Esophagus squamous epithelium (tissue), 5 donors: ENCODE data around the gene LRRC57. TPM values are rescaled to one million over a fixed set of nuclear protein-coding genes. Genes with fewer than 3 reads are reported as not detected.

Experiments
- DNase-seq: peaks from one replicate; lab custom pipeline; 2025; lab: John Stamatoyannopoulos, UW
- H3K27ac ChIP-seq, 4 donors: fragments of 200-600 bp; sonication (generic); one replicate each; pipeline ENCODE4 v1.5.1; 2016 to 2019; ENCODE audit warnings: mild to moderate bottlenecking in 1 of 4
- H3K27me3 ChIP-seq, 4 donors: fragments of 200-600 bp; sonication (generic); 1 replicate in 3 of 4; 2 replicates in 1 of 4; pipeline versions ENCODE4 v1.5.1 to v1.6.0; 2017 to 2021; ENCODE audit warnings: antibody characterized with exemption in 1 of 4
- H3K36me3 ChIP-seq, 3 donors: fragments of 200-600 bp; sonication (generic); one replicate each; pipeline ENCODE4 v1.5.1; 2016 to 2019
- H3K4me1 ChIP-seq, 3 donors: fragments of 200-600 bp; sonication (generic); one replicate each; pipeline ENCODE4 v1.5.1; 2017 to 2019
- H3K4me3 ChIP-seq, 4 donors: fragments of 200-600 bp; sonication (generic); 1 replicate in 3 of 4; 2 replicates in 1 of 4; pipeline ENCODE4 v1.5.1; 2016 to 2019; ENCODE audit warnings: mild to moderate bottlenecking in 2 of 4, moderate library complexity in 1 of 4
- H3K9me3 ChIP-seq, 3 donors: fragments of 200-600 bp; sonication (generic); one replicate each; pipeline ENCODE4 v1.5.1; 2016 to 2019
- CTCF ChIP-seq, 6 experiments: fragments of 450-650 bp in 4 of 6; fragments of 200-600 bp in 2 of 6; sonication (generic) in 2 of 6; IDR thresholded peaks; one replicate each; pipeline ENCODE4 v1.5.1; 2016 to 2019; ENCODE audit warnings: antibody characterized with exemption in 6 of 6, mild to moderate bottlenecking in 4 of 6, moderate library complexity in 4 of 6
- POLR2A ChIP-seq, 4 donors: fragments of 450-650 bp; IDR thresholded peaks; one replicate each; pipeline ENCODE4 v1.6.1; 2017; ENCODE audit warnings: antibody characterized with exemption in 4 of 4, mild to moderate bottlenecking in 4 of 4, moderate library complexity in 3 of 4
- WGBS, 2 donors: methylation state at CpG; one replicate each; pipeline ENCODE4 v1.1.5; 2018; 5-methylcytosine and 5-hydroxymethylcytosine counted together
- intact Hi-C: fragments of 100-400 bp; cut with DNase I; formaldehyde crosslinking; loops from one replicate; pipeline ENCODE4 v1.15.0; 2022
- total RNA-seq, 4 donors: library from RNA; depleted of rRNA; stranded (reverse); fragments of >200 nt; gene quantifications; one replicate each; pipeline ENCODE4 v1.1.0, GENCODE V29; 2016
- donor health status: DM: yes; HTN: yes; CAD: no.

LRRC57 gene
- total RNA-seq, 4 donors from 2014 or later, result 10.5 to 13.0 (median 11.7) TPM

GRCh38 chr15:42508263-42508690 lies 40.3 kb downstream of the LRRC57 start:
- Histone ChIP-seq H3K36me3 (peaks cover 0 to 15% (median 0%) of the 10 kb centered on the region in 3 donors), H3K4me1 (peaks cover 0 to 16% (median 9%) of the 10 kb centered on the region in 3 donors), H3K27ac (no peak overlapping the region), H3K9me3 (no peaks in the 10 kb centered on the region), H3K27me3 (no peaks in the 10 kb centered on the region), H3K4me3 (no peak overlapping the region)
- intact Hi-C loops, result no loop called here
- 73% methylated on average over 9 of the region's 9 CpGs for WGBS, 2 donors
- DNase-seq, result no peak
- TF ChIP-seq CTCF (IDR thresholded peaks at IDR 0.05) (no peak), POLR2A (IDR thresholded peaks at IDR 0.05) (no peak)

GRCh38 chr15:42507514-42507913 lies 41.1 kb downstream of the LRRC57 start:
- Histone ChIP-seq H3K4me1 (peaks cover 0 to 16% (median 9%) of the 10 kb centered on the region in 3 donors), H3K27me3 (no peaks in the 10 kb centered on the region), H3K4me3 (no peak overlapping the region), H3K9me3 (no peaks in the 10 kb centered on the region), H3K36me3 (peaks cover 0 to 8% (median 0%) of the 10 kb centered on the region in 3 donors), H3K27ac (no peak overlapping the region)
- intact Hi-C loops, result no loop called here
- no peak for DNase-seq
- WGBS, 2 donors, result 81 to 83% methylated on average over 4 of the region's 4 CpGs
- TF ChIP-seq POLR2A (IDR thresholded peaks at IDR 0.05), result no peak

GRCh38 chr15:42504631-42505030 lies 44.0 kb downstream of the LRRC57 start:
- Histone ChIP-seq H3K4me1 (peaks cover 0 to 35% (median 16%) of the 10 kb centered on the region in 3 donors), H3K4me3 (no peak overlapping the region), H3K9me3 (no peaks in the 10 kb centered on the region), H3K27me3 (no peaks in the 10 kb centered on the region), H3K27ac (no peak overlapping the region), H3K36me3 (no peaks in the 10 kb centered on the region)
- DNase-seq, result no peak
- intact Hi-C loops, result no loop called here
- no peak for TF ChIP-seq CTCF (IDR thresholded peaks at IDR 0.05)
- no peak for TF ChIP-seq POLR2A (IDR thresholded peaks at IDR 0.05)
- WGBS, 2 donors, result 63 to 73% methylated on average over 3 of the region's 3 CpGs

GRCh38 chr15:42503825-42504224 lies 44.8 kb downstream of the LRRC57 start:
- Histone ChIP-seq H3K36me3 (no peaks in the 10 kb centered on the region), H3K9me3 (no peaks in the 10 kb centered on the region), H3K4me3 (no peak overlapping the region), H3K4me1 (peaks cover 0 to 43% (median 24%) of the 10 kb centered on the region in 3 donors), H3K27ac (no peak overlapping the region), H3K27me3 (no peaks in the 10 kb centered on the region)
- no peak for TF ChIP-seq POLR2A (IDR thresholded peaks at IDR 0.05)
- TF ChIP-seq CTCF (IDR thresholded peaks at IDR 0.05), result no peak
- WGBS, 2 donors, result 64 to 89% methylated on average over 1 of the region's 1 CpG
- DNase-seq, result no peak
- intact Hi-C loops, result no loop called here

GRCh38 chr15:42502477-42502876 lies 46.1 kb downstream of the LRRC57 start:
- intact Hi-C loops, result no loop called here
- WGBS, 2 donors, result 80 to 82% methylated on average over 4 of the region's 4 CpGs
- no peaks in the 10 kb centered on the region for H3K27me3 ChIP-seq
- no peak overlapping the region for H3K4me3 ChIP-seq
- no peak for DNase-seq
- no peaks in the 10 kb centered on the region for H3K9me3 ChIP-seq
- H3K4me1 ChIP-seq, result peaks cover 6 to 57% (median 36%) of the 10 kb centered on the region in 3 donors
- no peaks in the 10 kb centered on the region for H3K36me3 ChIP-seq
- TF ChIP-seq CTCF (IDR thresholded peaks at IDR 0.05) (no peak), POLR2A (IDR thresholded peaks at IDR 0.05) (no peak)
- H3K27ac ChIP-seq, result no peak overlapping the region
